ENCODE measurements around the gene JUND. TPM values are rescaled to one million over a fixed set of nuclear protein-coding genes. Genes with fewer than 3 reads are reported as not detected.
A peak's percentile ranks its signal among the peaks of the same experiment; 100 is the strongest.

JUND gene
- total and polyA plus RNA-seq, 2 of the 8 experiments (the other 6 are each of a cell fraction or from before 2014, with no cell fraction given): 54.0 to 77.5 TPM

GRCh38 chr19:18254546-18255503 lies 26.6 kb downstream of the JUND start (continued):
- TF ChIP-seq E2F6 (IDR thresholded peaks at IDR 0.05) (peak; percentile 53; the same call in 1 of the 2 replicates), EGR1 (IDR thresholded peaks at IDR 0.05; ENCODE audit: borderline replicate concordance, low read depth, low read length) (no peak), USF2 (IDR thresholded peaks at IDR 0.05; ENCODE audit: low read length) (no peak), TAF1 (IDR thresholded peaks at IDR 0.05; ENCODE audit: low read depth, low read length) (no peak), CTCF (IDR thresholded peaks at IDR 0.05; ENCODE audit: control extremely low read depth in 1 of 3, insufficient read depth in 1 of 3, low read depth in 1 of 3, low read length in 3 of 3) (peak; percentile 65 to 90 (median 67)), SP1 (IDR thresholded peaks at IDR 0.05; ENCODE audit: low read depth, low read length) (0 out of 2 replicates have a peak, but pooled peaks have one; percentile 17), TEAD4 (IDR thresholded peaks at IDR 0.05; ENCODE audit: low read depth, low read length) (no peak), CHD1 (IDR thresholded peaks at IDR 0.05; ENCODE audit: low read depth, low read length) (no peak), HDAC2 (IDR thresholded peaks at IDR 0.05; ENCODE audit: borderline replicate concordance in 1 of 2, low read depth in 2 of 2, low read length in 2 of 2) (0 out of 4 replicates have a peak, but pooled peaks of 1 of the 2 experiments have one; percentile 9)

Measured in H1 (cell line).